GM23248 (cell line): ENCODE data around the gene CTSK. TPM values are rescaled to one million over a fixed set of nuclear protein-coding genes. Genes with fewer than 3 reads are reported as not detected.
"Not testable (repeated sequence)": the region's sequence is repeated elsewhere in the genome, so short reads cannot be mapped to it uniquely, and the experiment has no call there.

Experiments
- DNase-seq: peaks from one replicate; pipeline ENCODE4 v3.0.0-alpha.2; 2015
- H2AFZ ChIP-seq: fragments of 200-600 bp; sonication (generic); 2 replicates; pipeline ENCODE4 v1.6.1; 2016; ENCODE audit warnings: antibody characterized with exemption
- H3F3A ChIP-seq: fragments of 200-600 bp; sonication (generic); 2 replicates; pipeline ENCODE4 v1.6.1; 2016; ENCODE audit warnings: mild to moderate bottlenecking, antibody characterized with exemption, mixed run types; ENCODE audit not compliant: insufficient read depth
- H3K27ac ChIP-seq: fragments of 200-600 bp; sonication (generic); 2 replicates; pipeline ENCODE4 v1.5.1; 2016; ENCODE audit warnings: mild to moderate bottlenecking
- H3K27me3 ChIP-seq: fragments of 200-600 bp; sonication (generic); replicated peaks from 2 replicates; pipeline ENCODE4 v1.6.1; 2016; ENCODE audit warnings: mild to moderate bottlenecking; ENCODE audit not compliant: insufficient read depth
- H3K36me3 ChIP-seq: fragments of 200-600 bp; sonication (generic); 2 replicates; pipeline ENCODE4 v1.6.1; 2016; ENCODE audit warnings: low read depth, mild to moderate bottlenecking
- H3K4me1 ChIP-seq: fragments of 200-600 bp; sonication (generic); 2 replicates; pipeline ENCODE4 v1.6.1; 2016; ENCODE audit warnings: mild to moderate bottlenecking; ENCODE audit not compliant: insufficient read depth
- H3K4me2 ChIP-seq: fragments of 200-600 bp; sonication (generic); one replicate; pipeline ENCODE4 v1.6.1; 2016; ENCODE audit warnings: mild to moderate bottlenecking; ENCODE audit not compliant: unreplicated experiment
- H3K4me3 ChIP-seq: fragments of 200-600 bp; sonication (generic); 2 replicates; pipeline ENCODE4 v1.5.1; 2016; ENCODE audit warnings: mild to moderate bottlenecking
- H3K79me2 ChIP-seq: fragments of 200-600 bp; sonication (generic); 2 replicates; pipeline ENCODE4 v1.6.1; 2016; ENCODE audit warnings: mild to moderate bottlenecking; ENCODE audit not compliant: insufficient read depth
- H3K9ac ChIP-seq: fragments of 200-600 bp; sonication (generic); 2 replicates; pipeline ENCODE4 v1.6.1; 2016; ENCODE audit warnings: mild to moderate bottlenecking
- H3K9me2 ChIP-seq: fragments of 200-600 bp; sonication (generic); 2 replicates; pipeline ENCODE4 v1.6.1; 2016; ENCODE audit warnings: mixed run types, mild to moderate bottlenecking, moderate library complexity; ENCODE audit not compliant: insufficient read depth
- H3K9me3 ChIP-seq: fragments of 200-600 bp; sonication (generic); one replicate; pipeline ENCODE4 v1.6.1; 2017; ENCODE audit warnings: low read depth
- H4K20me1 ChIP-seq: fragments of 200-600 bp; sonication (generic); 2 replicates; pipeline ENCODE4 v1.6.0; 2016; ENCODE audit not compliant: insufficient read depth
- EZH2 ChIP-seq: fragments of 200-600 bp; sonication (generic); IDR thresholded peaks from 2 replicates; pipeline ENCODE4 v1.6.1; 2018; ENCODE audit warnings: antibody characterized with exemption, mild to moderate bottlenecking; ENCODE audit not compliant: insufficient read depth, poor library complexity, severe bottlenecking
- EZH2phosphoT487 ChIP-seq: fragments of 200-600 bp; sonication (generic); IDR thresholded peaks from 2 replicates; pipeline ENCODE4 v1.6.1; 2018; ENCODE audit warnings: antibody characterized with exemption, moderate library complexity, mild to moderate bottlenecking, low read depth; ENCODE audit not compliant: insufficient read depth
- WGBS, 2 experiments: methylation state at CpG; one replicate each; pipeline ENCODE4 v1.1.6; 2015 to 2017; ENCODE audit warnings: low lambda C conversion rate in 2 of 2, low coverage in 1 of 2; ENCODE audit errors: missing lambda C conversion rate in 2 of 2; 5-methylcytosine and 5-hydroxymethylcytosine counted together
- in situ Hi-C: fragments of 300-500 bp; cut with MboI; formaldehyde crosslinking; loops from 2 replicates; pipeline ENCODE4 v1.15.0; 2020
- polyA plus RNA-seq: library from polyadenylated mRNA; unstranded; fragments of >200 nt; fragmentation: Nextera tagmentation; extraction: Ambion mirVana; gene quantifications from 2 replicates; pipeline ENCODE4 v1.2.1, GENCODE V29; 2016
- total RNA-seq: library from RNA; depleted of rRNA; stranded (reverse); fragments of >200 nt; shearing (Covaris generic); gene quantifications from 2 replicates; pipeline ENCODE4 v1.2.3, GENCODE V29; 2014

The CTSK gene
- total and polyA plus RNA-seq, 2 experiments from 2014 or later: 81.4 to 90.9 TPM

DNA sequence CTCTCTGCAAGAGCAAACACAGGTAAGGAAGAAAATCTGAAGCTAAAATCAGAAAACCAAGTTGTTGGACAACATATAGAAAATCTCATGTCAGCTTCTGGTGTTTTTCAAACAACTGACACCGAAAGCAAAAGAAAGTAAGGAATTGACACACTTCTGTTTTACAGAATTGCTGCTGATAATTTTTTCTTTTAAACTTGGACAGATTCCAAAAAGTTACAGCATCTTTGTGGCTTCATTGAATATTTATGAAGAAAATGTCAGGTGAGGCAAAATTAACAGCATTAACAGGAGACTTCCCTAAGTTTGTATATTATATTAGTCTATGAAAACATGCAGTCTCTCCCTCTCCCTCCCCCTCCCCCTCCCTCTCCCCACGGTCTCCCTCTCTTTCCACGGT lies 27.6 kb downstream of the CTSK start:
- in situ Hi-C loops: no loop called here
- no peaks in the 10 kb centered on the region for H4K20me1 ChIP-seq
- no peaks in the 10 kb centered on the region for H3K9me3 ChIP-seq
- H3K4me1 ChIP-seq: no peaks in the 10 kb centered on the region
- WGBS, 2 experiments: 89 to 97% methylated on average over 1 to 3 of the region's 3 CpGs
- no peak for DNase-seq
- H3K9ac ChIP-seq: no peak overlapping the region
- H3K9me2 ChIP-seq: no peaks in the 10 kb centered on the region
- H3K36me3 ChIP-seq: no peaks in the 10 kb centered on the region
- no peaks in the 10 kb centered on the region for H3K79me2 ChIP-seq
- H2AFZ ChIP-seq: no peak overlapping the region
- H3F3A ChIP-seq: no peaks in the 10 kb centered on the region
- TF ChIP-seq EZH2phosphoT487: no peak
- no peak for TF ChIP-seq EZH2
- H3K4me2 ChIP-seq: no peak overlapping the region
- H3K4me3 ChIP-seq: no peak overlapping the region
- H3K27me3 ChIP-seq: no peaks in the 10 kb centered on the region
- no peak overlapping the region for H3K27ac ChIP-seq

DNA sequence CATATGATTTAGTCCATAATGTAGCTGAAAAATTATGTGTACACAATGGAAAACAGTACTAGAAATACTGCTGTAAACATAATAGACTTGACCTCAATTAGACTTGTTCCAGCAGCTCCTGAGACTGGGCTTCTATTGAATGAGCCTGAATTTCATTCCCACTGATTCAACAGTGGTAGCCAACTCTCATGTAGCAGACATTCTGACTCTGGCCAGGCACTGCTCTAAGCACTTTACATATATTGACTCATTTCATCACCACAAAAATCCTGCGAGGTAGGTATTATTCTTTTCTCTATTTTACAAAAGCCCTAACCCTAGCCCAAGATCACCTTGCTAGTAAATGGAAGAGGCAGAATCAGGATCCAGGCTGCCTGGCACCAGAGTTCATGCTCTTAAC lies 29.7 kb downstream of the CTSK start:
- Histone ChIP-seq H3K9me2 (no peaks in the 10 kb centered on the region), H3K4me2 (no peak overlapping the region), H3K9me3 (no peaks in the 10 kb centered on the region), H3K27me3 (no peaks in the 10 kb centered on the region), H3K4me3 (no peak overlapping the region), H3K27ac (no peak overlapping the region), H4K20me1 (no peaks in the 10 kb centered on the region), H3K4me1 (no peaks in the 10 kb centered on the region), H3K36me3 (no peaks in the 10 kb centered on the region), H3K9ac (no peak overlapping the region), H2AFZ (no peak overlapping the region), H3K79me2 (no peaks in the 10 kb centered on the region), H3F3A (no peaks in the 10 kb centered on the region)
- DNase-seq: no peak
- in situ Hi-C loops: no loop called here
- WGBS, 2 experiments: 88 to 91% methylated on average over 1 of the region's 1 CpG
- TF ChIP-seq EZH2phosphoT487 (no peak), EZH2 (no peak)

DNA sequence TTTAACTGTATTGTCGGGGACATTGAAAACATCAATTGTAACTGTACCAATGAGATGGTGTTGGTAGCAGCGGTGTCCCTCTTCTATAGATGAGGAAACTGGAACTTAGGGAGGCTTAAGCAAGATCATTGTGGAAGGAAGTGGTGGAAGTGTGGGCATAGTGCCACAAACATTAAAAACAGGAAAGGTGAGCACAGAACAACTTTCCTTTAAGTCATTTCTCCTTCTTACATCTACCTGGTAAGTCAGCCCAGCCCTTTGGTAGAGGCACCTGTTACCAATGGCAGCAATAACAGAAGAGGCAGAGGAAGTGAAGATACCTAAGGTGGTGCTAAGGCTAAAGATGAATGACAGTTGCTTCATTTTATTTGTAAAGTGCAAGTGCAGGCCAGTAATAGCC lies 30.5 kb downstream of the CTSK start:
- Histone ChIP-seq H3K27me3 (no peaks in the 10 kb centered on the region), H3K79me2 (no peaks in the 10 kb centered on the region), H3K4me1 (peaks cover under 1% of the 10 kb centered on the region; the same call in 1 of the 2 replicates), H3K9ac (no peak overlapping the region), H3K27ac (no peak overlapping the region), H3K9me2 (no peaks in the 10 kb centered on the region), H3K36me3 (no peaks in the 10 kb centered on the region), H3F3A (no peaks in the 10 kb centered on the region), H3K9me3 (no peaks in the 10 kb centered on the region), H3K4me2 (no peak overlapping the region), H2AFZ (no peak overlapping the region), H3K4me3 (no peak overlapping the region), H4K20me1 (no peaks in the 10 kb centered on the region)
- TF ChIP-seq EZH2phosphoT487: no peak
- no peak for TF ChIP-seq EZH2
- no peak for DNase-seq
- in situ Hi-C loops: no loop called here
- 98% methylated on average over 2 of the region's 2 CpGs for WGBS, 2 experiments

DNA sequence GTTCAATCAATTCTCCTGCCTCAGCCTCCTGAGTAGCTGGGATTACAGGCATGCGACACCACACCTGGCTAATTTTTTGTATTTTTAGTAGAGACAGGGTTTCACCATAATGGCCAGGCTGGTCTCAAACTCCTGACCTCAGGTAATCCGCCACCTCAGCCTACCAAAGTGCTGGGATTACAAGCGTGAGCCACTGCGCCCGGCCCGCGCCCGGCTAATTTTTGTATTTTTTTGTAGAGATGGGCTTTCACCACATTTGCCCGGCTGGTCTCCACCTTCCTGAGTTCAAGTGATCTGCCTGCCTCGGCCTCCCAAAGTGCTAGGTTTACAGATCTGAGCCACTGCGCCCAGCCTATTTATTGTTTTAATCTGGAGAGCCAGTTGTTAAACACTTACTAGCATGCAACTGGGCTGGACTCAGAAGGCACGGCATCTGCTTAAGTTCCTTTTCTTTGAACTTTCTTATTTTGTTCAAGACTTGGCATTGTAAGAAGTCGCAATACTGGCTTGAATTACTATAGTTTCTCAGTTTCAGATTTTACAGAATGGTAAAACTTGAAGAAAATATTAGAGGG lies 32.0 kb downstream of the CTSK start:
- H3K79me2 ChIP-seq, H3K9me3 ChIP-seq, H3K4me2 ChIP-seq, H3K4me1 ChIP-seq, H3K9me2 ChIP-seq, H3K36me3 ChIP-seq, H4K20me1 ChIP-seq, H3F3A ChIP-seq, H3K4me3 ChIP-seq, H3K27ac ChIP-seq, DNase-seq, in situ Hi-C loops, H3K9ac ChIP-seq, H3K27me3 ChIP-seq: not testable (repeated sequence)
- WGBS, 2 experiments: 69 to 71% methylated on average over 13 of the region's 13 CpGs
- 0 out of 2 replicates have a peak overlapping the region, but pooled peaks have one; percentile 36 for H2AFZ ChIP-seq

DNA sequence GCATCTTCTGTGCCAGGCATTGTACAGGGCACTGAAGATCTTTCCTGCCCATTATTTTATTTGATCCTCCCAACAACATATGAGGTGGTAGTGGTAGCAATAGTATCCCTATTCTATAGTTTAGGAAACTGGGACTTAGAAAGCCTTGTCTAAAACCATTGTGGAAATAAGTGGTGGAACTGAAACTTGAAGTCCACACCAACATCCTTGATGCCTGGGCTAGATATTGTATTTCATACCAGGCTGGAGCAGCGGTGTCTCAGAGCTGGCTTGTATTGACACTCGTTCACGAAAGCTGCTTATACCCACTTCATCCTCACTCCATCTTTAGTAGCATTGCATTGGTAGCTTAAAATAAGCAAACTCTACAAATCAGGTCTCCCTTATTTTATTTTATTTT lies 32.8 kb downstream of the CTSK start:
- Histone ChIP-seq H3K4me2 (no peak overlapping the region), H2AFZ (no peak overlapping the region), H3K9me3 (no peaks in the 10 kb centered on the region), H3K27me3 (no peaks in the 10 kb centered on the region), H3K9me2 (no peaks in the 10 kb centered on the region), H3K4me1 (peaks cover 3% of the 10 kb centered on the region; the same call in 1 of the 2 replicates), H3K4me3 (no peak overlapping the region), H4K20me1 (no peaks in the 10 kb centered on the region), H3K9ac (no peak overlapping the region), H3K27ac (no peak overlapping the region), H3K79me2 (no peaks in the 10 kb centered on the region), H3F3A (no peaks in the 10 kb centered on the region), H3K36me3 (no peaks in the 10 kb centered on the region)
- in situ Hi-C loops: no loop called here
- WGBS, 2 experiments: 89 to 92% methylated on average over 3 of the region's 3 CpGs
- TF ChIP-seq EZH2phosphoT487 (no peak), EZH2 (no peak)
- no peak for DNase-seq
